Uterus (tissue), 4 donors: Measurements from ENCODE around the gene TMPRSS4. TPM values are rescaled to one million over a fixed set of nuclear protein-coding genes. Genes with fewer than 3 reads are reported as not detected.

ENCODE experiments used
- DNase-seq, 2 donors: peaks; one replicate each; pipeline ENCODE4 v3.0.0-alpha.2; 2019 to 2020
- H3K27ac ChIP-seq, 2 donors: fragments of 200-600 bp; sonication (generic); 1 replicate in 1 of 2; 2 replicates in 1 of 2; pipeline ENCODE4 v1.5.1; 2016 to 2018
- H3K27me3 ChIP-seq, 2 donors: fragments of 200-600 bp; sonication (generic); one replicate each; pipeline ENCODE4 v1.5.1; 2018 to 2019; ENCODE audit warnings: control low read depth in 1 of 2
- H3K36me3 ChIP-seq, 2 donors: fragments of 200-600 bp; sonication (generic); one replicate each; pipeline ENCODE4 v1.5.1; 2019; ENCODE audit warnings: control low read depth in 1 of 2
- H3K4me1 ChIP-seq, 2 donors: fragments of 200-600 bp; sonication (generic); one replicate each; pipeline ENCODE4 v1.5.1; 2018 to 2019; ENCODE audit warnings: control low read depth in 1 of 2
- H3K4me3 ChIP-seq, 2 donors: fragments of 200-600 bp; sonication (generic); 1 replicate in 1 of 2; 2 replicates in 1 of 2; pipeline ENCODE4 v1.5.1; 2018 to 2019; ENCODE audit warnings: mild to moderate bottlenecking in 1 of 2
- H3K9me3 ChIP-seq, 2 donors: fragments of 200-600 bp; sonication (generic); one replicate each; pipeline ENCODE4 v1.5.1; 2019; ENCODE audit warnings: control low read depth in 1 of 2
- CTCF ChIP-seq, 4 experiments: fragments of 200-600 bp in 2 of 4; fragments of 450-650 bp in 2 of 4; sonication (generic) in 2 of 4; IDR thresholded peaks; one replicate each; pipeline ENCODE4 v1.5.1; 2016 to 2019; ENCODE audit warnings: antibody characterized with exemption in 4 of 4, mild to moderate bottlenecking in 2 of 4, moderate library complexity in 1 of 4
- POLR2A ChIP-seq, 2 donors: fragments of 450-650 bp; IDR thresholded peaks; one replicate each; pipeline ENCODE4 v1.6.1; 2016; ENCODE audit warnings: antibody characterized with exemption in 2 of 2, mild to moderate bottlenecking in 1 of 2, moderate library complexity in 1 of 2
- intact Hi-C: fragments of 100-400 bp; cut with DNase I; formaldehyde crosslinking; loops from one replicate; pipeline ENCODE4 v1.15.1; 2023; ENCODE audit warnings: low total_unique reads
- total RNA-seq, 4 donors: library from RNA; depleted of rRNA in 3 of 4; stranded (reverse); fragments of >200 nt in 3 of 4; gene quantifications; one replicate each; pipeline versions ENCODE4 v1.1.0 to v1.2.4, GENCODE V29; 2014 to 2023
- donor health status: DM: yes; HTN: yes; CAD: no.

Gene TMPRSS4
- total RNA-seq, 4 donors from 2014 or later: 0.88 to 5.5 TPM; not detected in 2

- TF ChIP-seq CTCF (IDR thresholded peaks at IDR 0.05) (no peak), POLR2A (IDR thresholded peaks at IDR 0.05) (no peak)
- Histone ChIP-seq H3K4me1 (no peaks in the 10 kb centered on the region), H3K27ac (no peak overlapping the region), H3K36me3 (no peaks in the 10 kb centered on the region), H3K4me3 (no peak overlapping the region), H3K27me3 (no peaks in the 10 kb centered on the region), H3K9me3 (no peaks in the 10 kb centered on the region)
- intact Hi-C loops: no loop called here
- DNase-seq: no peak
Observed at GRCh38 chr11:118045191-118045590, 31.7 kb upstream of the TMPRSS4 start.

GRCh38 chr11:118046051-118046963 lies 30.6 kb upstream of the TMPRSS4 start:
- H3K9me3 ChIP-seq: no peaks in the 10 kb centered on the region
- intact Hi-C loops: no loop called here
- no peak for DNase-seq
- no peak overlapping the region for H3K27ac ChIP-seq
- no peak for TF ChIP-seq POLR2A (IDR thresholded peaks at IDR 0.05)
- no peak for TF ChIP-seq CTCF (IDR thresholded peaks at IDR 0.05)
- H3K4me3 ChIP-seq: no peak overlapping the region
- H3K27me3 ChIP-seq: no peaks in the 10 kb centered on the region
- no peaks in the 10 kb centered on the region for H3K4me1 ChIP-seq
- H3K36me3 ChIP-seq: no peaks in the 10 kb centered on the region

- TF ChIP-seq CTCF (IDR thresholded peaks at IDR 0.05) (no peak), POLR2A (IDR thresholded peaks at IDR 0.05) (no peak)
- H3K27me3 ChIP-seq: no peaks in the 10 kb centered on the region
- no peak overlapping the region for H3K4me3 ChIP-seq
- H3K9me3 ChIP-seq: no peaks in the 10 kb centered on the region
- no peaks in the 10 kb centered on the region for H3K36me3 ChIP-seq
- intact Hi-C loops: no loop called here
- no peak for DNase-seq
- no peaks in the 10 kb centered on the region for H3K4me1 ChIP-seq
- H3K27ac ChIP-seq: no peak overlapping the region
Observed at GRCh38 chr11:118046964-118047700, 29.7 kb upstream of the TMPRSS4 start.

- DNase-seq: no peak
- intact Hi-C loops: no loop called here
- Histone ChIP-seq H3K9me3 (no peaks in the 10 kb centered on the region), H3K4me3 (no peak overlapping the region), H3K4me1 (no peaks in the 10 kb centered on the region), H3K36me3 (no peaks in the 10 kb centered on the region), H3K27me3 (no peaks in the 10 kb centered on the region), H3K27ac (no peak overlapping the region)
- TF ChIP-seq CTCF (IDR thresholded peaks at IDR 0.05): no peak
- TF ChIP-seq POLR2A (IDR thresholded peaks at IDR 0.05): no peak
Observed at GRCh38 chr11:118047749-118048148, 29.1 kb upstream of the TMPRSS4 start.
